HG02759 (cell line): ENCODE results near the gene ARHGAP27.
A peak's percentile ranks its signal among the peaks of the same experiment; 100 is the strongest.

Source experiments
- ATAC-seq: cut with Tn5 transposase; IDR thresholded peaks from one replicate; pipeline ENCODE4 v1.9.1; 2021; ENCODE audit warnings: mild to moderate bottlenecking, moderate library complexity; ENCODE audit not compliant: unreplicated experiment

ARHGAP27 gene

GRCh38 chr17:45388604-45389325 lies 43.9 kb downstream of the ARHGAP27 start:
- ATAC-seq, result no peak

- no peak for ATAC-seq
Observed at GRCh38 chr17:45387739-45388138, 44.9 kb downstream of the ARHGAP27 start.

GRCh38 chr17:45386178-45386577 lies 46.5 kb downstream of the ARHGAP27 start:
- ATAC-seq, result no peak

GRCh38 chr17:45385331-45385997 lies 47.2 kb downstream of the ARHGAP27 start:
- ATAC-seq, result peak; percentile 54

GRCh38 chr17:45384789-45385262 lies 47.8 kb downstream of the ARHGAP27 start:
- ATAC-seq, result no peak

GRCh38 chr17:45384047-45384788 lies 48.5 kb downstream of the ARHGAP27 start:
- ATAC-seq, result no peak

GRCh38 chr17:45383003-45383402 lies 49.7 kb downstream of the ARHGAP27 start:
- ATAC-seq, result no peak

- ATAC-seq, result no peak
Observed at GRCh38 chr17:45382226-45382625, 50.4 kb downstream of the ARHGAP27 start.

- ATAC-seq, result no peak
Observed at GRCh38 chr17:45380991-45381390, 51.7 kb downstream of the ARHGAP27 start.

GRCh38 chr17:45380046-45380765 lies 52.5 kb downstream of the ARHGAP27 start:
- ATAC-seq, result no peak

GRCh38 chr17:45377401-45377800 lies 55.3 kb downstream of the ARHGAP27 start:
- no peak for ATAC-seq

GRCh38 chr17:45376171-45377005 lies 56.3 kb downstream of the ARHGAP27 start:
- ATAC-seq, result no peak

- no peak for ATAC-seq
Observed at GRCh38 chr17:45374501-45374900, 58.2 kb downstream of the ARHGAP27 start.

GRCh38 chr17:45372325-45372869 lies 60.3 kb downstream of the ARHGAP27 start:
- ATAC-seq, result no peak

GRCh38 chr17:45371414-45372324 lies 61.0 kb downstream of the ARHGAP27 start:
- no peak for ATAC-seq

- ATAC-seq, result no peak
Observed at GRCh38 chr17:45370949-45371413, 61.7 kb downstream of the ARHGAP27 start.

GRCh38 chr17:45369421-45369820 lies 63.2 kb downstream of the ARHGAP27 start:
- ATAC-seq, result no peak

GRCh38 chr17:45368651-45369050 lies 64.0 kb downstream of the ARHGAP27 start:
- ATAC-seq, result no peak

- ATAC-seq, result no peak
Observed at GRCh38 chr17:45367216-45367615, 65.5 kb downstream of the ARHGAP27 start.
